HG02970 (cell line): Measurements from ENCODE around the gene SLIRP.
A peak's percentile ranks its signal among the peaks of the same experiment; 100 is the strongest.
"Not testable (repeated sequence)": the region's sequence is repeated elsewhere in the genome, so short reads cannot be mapped to it uniquely, and the experiment has no call there.

Source experiments
- ATAC-seq: cut with Tn5 transposase; IDR thresholded peaks from one replicate; pipeline ENCODE4 v1.9.1; 2021; ENCODE audit warnings: mild to moderate bottlenecking, moderate library complexity, moderate number of reproducible peaks; ENCODE audit not compliant: unreplicated experiment, low FRiP score

Gene SLIRP

DNA sequence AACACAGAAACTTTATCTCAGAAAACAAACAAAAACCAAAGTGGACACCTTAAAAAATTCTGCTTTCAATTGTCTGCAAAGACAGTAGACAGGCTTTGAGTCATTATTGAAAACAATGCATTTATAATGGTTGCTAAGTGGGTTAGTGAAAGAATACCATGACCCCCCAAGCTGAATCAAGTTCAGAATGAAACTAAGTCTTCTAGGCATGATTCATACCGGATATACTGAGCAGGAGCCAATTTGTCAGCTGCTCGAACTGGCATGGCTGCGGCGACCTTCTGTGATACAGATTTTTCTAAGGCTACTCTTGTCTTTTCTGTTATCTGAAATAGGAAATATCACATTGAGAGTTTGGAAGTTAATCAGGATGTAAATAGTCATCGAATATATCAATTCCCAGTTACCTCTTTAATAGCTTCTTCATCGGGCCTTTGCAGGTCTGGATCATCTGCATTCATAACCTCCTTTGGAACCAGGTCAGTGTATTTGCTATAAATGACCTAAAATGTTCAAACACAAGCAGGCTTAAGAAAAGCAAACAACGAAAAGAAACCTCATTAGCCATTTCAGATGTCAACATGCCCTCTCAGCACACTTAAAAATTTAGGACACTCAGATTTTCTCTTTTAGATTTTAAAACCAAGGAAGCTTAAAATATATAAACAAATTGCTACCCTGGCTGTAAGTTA is 30.8 kb downstream of the SLIRP start:
- no peak for ATAC-seq

DNA sequence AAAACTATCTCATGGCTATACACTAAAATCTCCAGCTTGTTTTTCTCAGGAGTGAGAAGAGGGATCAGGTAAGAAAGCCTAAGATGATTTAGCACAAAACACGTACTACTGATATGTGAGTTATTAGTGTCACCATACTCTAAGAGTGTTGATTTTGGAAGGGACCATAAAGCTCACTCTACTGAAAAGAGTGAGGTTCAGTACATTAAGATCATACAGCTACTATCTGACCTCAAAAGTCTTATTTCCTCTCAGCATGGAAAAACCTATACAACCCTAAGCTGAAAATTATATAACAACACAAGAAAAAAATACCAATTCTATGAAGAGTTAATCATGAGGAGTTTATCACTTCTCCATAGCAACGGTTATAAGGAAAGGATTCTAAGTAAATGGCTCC is 33.5 kb downstream of the SLIRP start:
- no peak for ATAC-seq

DNA sequence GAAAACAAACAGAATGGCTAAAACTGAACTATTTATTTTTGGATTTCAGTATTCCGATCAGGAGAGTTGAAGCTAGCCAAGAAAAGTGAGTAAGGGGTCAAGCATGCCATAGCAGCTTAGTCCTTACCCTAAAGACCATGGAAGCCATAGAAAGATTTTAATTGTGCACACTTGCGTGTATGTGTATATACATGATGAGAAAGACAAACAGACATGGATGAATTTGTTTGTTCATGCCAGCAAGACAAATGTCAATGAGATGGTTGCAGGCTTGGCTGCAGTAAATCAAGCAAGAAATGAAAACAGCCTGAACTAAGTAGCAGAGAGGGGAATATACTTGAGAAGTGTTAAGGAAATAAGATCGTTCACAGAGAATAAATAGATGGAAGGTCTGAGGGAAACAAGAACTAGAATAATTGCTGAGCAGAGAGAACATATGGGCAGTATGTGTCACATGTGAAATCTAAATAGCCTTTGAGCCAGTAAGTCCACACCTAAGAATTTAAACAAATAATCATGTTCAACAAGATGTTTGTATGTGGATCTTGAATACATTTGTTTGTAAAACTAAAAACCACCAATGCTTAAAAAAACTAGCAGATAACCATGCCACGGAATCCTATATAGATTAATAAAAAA is 38.3 kb downstream of the SLIRP start:
- no peak for ATAC-seq

DNA sequence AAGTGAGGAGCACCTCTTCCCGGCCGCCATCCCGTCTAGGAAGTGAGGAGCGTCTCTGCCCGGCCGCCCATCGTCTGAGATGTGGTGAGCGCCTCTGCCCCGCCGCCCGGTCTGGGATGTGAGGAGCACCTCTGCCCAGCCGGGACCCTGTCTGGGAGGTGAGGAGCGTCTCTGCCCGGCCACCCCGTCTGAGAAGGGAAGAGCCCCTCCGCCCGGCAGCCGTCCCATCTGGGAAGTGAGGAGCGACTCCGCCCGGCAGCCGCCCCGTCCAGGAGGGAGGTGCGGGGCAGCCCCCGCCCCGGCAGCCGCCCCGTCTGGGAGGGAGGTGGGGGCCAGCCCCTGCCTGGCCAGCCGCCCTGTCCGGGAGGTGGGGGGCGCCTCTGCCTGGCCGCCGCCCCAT is 39.5 kb downstream of the SLIRP start:
- ATAC-seq: not testable (repeated sequence)

DNA sequence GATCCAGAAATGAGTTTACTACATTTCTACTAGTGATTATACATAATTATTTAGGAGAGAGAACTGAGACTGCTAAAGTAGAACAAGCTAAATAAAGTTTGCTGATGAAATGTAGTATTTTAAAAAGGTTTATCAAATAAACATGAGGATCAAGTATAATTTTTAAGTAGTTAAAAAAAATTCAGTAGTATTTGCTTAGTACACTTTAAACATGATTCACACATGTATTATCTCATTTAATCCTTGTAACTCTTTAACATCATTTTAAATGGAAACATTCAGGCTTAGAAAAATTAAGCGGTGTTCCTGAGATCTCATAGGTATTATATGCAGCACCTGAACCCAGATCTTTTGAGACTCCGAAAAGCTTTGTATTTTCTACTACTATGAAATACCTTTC is 44.4 kb downstream of the SLIRP start:
- no peak for ATAC-seq

DNA sequence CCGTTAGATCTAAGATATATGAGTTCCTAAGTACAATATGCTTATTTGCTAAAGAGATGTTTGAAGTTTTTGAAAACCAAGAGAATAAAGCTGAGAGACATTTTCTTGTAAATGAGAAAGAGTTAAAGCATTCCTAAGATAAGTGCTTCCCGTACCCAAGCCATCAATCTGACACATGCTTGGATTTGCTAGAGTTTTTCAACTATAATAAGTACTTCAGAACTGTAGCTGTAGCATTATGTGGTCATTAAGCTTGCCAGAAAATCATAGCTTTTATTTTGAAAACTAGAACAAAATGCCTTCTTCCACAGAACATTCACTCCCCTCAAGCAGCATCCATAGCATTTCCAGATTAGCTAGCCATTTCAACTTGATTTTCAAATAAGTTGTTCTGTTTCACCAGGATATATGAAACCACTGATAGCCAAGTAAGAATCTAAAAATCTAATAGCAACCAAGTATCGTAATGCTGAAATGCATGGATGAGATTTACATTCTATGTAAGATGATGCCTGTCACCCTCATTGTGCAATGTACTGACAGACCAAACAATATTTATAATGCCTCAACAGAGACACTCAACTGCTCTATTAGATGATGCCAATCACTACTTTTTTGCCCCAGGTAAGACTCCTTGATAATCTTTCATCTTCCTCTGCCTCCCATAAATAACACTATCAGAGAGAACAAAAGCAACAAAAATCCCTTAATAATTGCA is 45.1 kb downstream of the SLIRP start:
- no peak for ATAC-seq

DNA sequence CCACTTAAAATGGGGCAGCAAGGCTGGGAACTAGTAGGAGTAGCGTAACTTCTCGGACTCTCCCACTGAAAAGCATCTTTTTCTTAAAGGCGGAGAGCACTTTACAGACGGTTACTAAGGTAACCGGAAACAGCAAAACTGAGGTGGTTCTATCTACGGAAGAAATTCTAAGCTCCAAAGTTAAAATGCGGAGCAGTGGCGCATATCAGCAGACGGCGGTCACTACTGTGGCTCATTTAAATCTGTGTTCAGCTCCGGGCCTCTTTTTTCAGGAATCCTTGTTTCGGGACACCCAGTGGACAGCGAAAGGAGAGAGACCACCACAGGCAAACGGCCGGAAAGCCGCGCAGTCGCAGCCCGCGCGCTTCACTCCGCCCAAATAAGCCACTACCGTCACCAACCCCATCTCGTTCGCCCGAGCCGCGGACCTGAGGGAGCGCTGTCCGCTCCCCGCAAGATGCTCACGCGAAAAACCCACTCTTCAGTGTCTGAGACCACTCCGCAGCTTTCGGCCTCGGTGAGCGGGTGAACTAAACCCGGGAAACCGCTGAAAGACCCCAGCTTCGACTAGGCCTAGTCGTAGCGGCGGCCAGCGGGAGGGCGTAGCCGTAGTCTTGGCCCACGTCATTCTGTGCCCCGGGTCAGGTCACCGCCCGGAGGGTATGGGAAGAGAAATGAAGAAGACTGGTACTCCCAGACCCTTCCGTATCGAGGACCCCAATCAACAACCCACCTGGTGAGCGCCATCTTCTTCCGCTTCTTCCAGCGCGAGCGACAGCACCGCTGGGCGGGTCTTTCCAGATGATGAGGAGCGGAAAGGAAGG is 52.7 kb downstream of the SLIRP start, which contains the start of gene SNW1:
SNW1 (minus strand) TSS at position 776 of the 824 bp plus-strand sequence; CDS start at position 747, 29 bp downstream.
- peak; percentile 86 for ATAC-seq

DNA sequence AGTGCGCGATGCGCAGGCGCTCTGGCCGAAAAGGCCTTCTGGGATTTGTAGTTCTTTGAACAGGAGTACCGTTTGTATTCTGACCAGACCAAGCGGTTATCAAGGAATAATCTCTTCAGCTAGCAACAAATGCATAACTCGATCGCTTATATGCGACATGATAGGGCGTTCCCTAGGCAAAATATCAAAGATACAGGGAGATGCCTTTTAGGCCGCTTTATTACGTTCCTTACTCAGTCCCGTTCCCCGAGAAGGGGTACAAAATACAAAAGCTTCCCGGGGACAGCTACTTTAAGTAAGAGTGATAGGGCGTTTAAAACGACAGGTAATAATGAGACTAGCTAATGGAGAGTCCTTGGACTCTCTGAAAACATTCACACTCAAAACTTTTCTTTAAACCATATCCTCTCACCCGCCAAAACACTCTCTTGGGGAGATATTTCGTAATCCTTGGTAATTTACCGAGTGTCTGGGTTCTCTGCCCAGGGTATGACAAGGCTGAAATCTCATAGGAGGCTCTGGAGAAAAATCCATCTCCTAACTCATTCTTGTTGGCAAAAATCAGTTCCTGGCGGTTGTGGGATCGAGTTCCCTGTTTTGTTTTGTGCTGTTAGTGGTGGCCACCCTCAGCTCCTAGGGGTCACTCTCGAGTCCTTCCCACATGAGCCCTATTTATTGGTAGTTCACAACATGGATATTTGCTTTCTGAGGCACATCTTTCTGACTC is 53.5 kb downstream of the SLIRP start:
- ATAC-seq: no peak

DNA sequence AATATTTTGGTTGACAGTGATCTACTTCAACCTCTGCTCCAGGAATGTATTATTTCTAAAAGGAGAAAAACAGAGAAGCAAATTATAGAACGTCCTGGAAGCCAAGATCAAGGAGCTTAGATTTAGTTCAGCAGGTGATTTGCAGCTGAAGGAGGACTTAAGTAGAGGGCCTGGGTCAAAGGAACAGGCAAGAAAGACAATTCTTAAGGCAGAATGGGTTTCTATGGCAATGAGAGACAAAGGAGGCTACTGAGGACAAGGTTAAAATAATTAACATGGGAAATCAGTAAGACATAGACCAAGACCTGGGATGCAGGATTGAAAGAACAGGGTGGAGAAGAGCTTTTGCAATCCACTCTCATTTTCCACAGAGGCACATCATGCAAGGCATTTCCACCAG is 55.4 kb downstream of the SLIRP start:
- ATAC-seq: no peak

DNA sequence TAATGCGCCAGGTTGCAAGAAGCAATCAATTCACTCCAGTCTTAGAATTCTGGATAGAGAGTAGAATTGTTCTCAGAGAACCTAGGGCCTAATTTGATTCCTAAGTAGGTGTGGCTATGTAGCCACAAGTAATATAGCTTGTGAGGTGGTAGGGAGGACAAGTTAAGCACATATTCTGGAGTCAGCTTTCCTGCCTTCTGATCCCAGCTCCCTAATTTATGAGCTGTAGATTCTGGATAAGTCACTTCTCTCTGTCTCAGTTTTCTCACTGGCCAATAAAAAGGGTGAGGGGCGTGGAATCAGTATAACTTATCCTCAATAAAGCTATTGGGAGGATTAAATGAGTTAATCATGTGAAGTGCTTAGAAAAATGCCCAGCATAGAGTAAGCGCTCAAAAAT is 56.1 kb downstream of the SLIRP start:
- ATAC-seq: no peak
